Activated CD4-positive, alpha-beta T cell treated with anti-CD3 and anti-CD28 coated beads, Interleukin-2, amount 50 U/mL, for 16 hours (primary cell): ENCODE data around the gene NRF1.

Source experiments
- DNase-seq: peaks from one replicate; pipeline ENCODE4 v3.0.0-alpha.2; 2020

NRF1 gene

GRCh38 chr7:129688503-129689222 is 77.1 kb downstream of the NRF1 start:
- no peak for DNase-seq

- DNase-seq, result no peak
Measured at GRCh38 chr7:129689995-129690581, 78.6 kb downstream of the NRF1 start.

- no peak for DNase-seq
Measured at GRCh38 chr7:129690701-129691100, 79.2 kb downstream of the NRF1 start.

GRCh38 chr7:129698516-129699418 is 87.2 kb downstream of the NRF1 start:
- peak; percentile 9 for DNase-seq

- no peak for DNase-seq
Measured at GRCh38 chr7:129702316-129702715, 90.8 kb downstream of the NRF1 start.

- no peak for DNase-seq
Measured at GRCh38 chr7:129702761-129703338, 91.3 kb downstream of the NRF1 start.

- DNase-seq, result no peak
Measured at GRCh38 chr7:129703751-129704150, 92.2 kb downstream of the NRF1 start.

GRCh38 chr7:129707910-129708499 is 96.5 kb downstream of the NRF1 start:
- peak; percentile 57 for DNase-seq

- no peak for DNase-seq
Measured at GRCh38 chr7:129713544-129713943, 102.0 kb downstream of the NRF1 start.

GRCh38 chr7:129714514-129715063 is 103.1 kb downstream of the NRF1 start:
- no peak for DNase-seq

- DNase-seq, result peak; percentile 13
Measured at GRCh38 chr7:129719980-129720732, 108.6 kb downstream of the NRF1 start.

GRCh38 chr7:129721068-129721467 is 109.5 kb downstream of the NRF1 start:
- DNase-seq, result no peak

- no peak for DNase-seq
Measured at GRCh38 chr7:129723679-129724078, 112.2 kb downstream of the NRF1 start.

GRCh38 chr7:129724796-129725195 is 113.3 kb downstream of the NRF1 start:
- DNase-seq, result no peak

GRCh38 chr7:129728875-129729467 is 117.5 kb downstream of the NRF1 start:
- no peak for DNase-seq

GRCh38 chr7:129729511-129729910 is 118.0 kb downstream of the NRF1 start:
- DNase-seq, result no peak

GRCh38 chr7:129730159-129730558 is 118.6 kb downstream of the NRF1 start:
- no peak for DNase-seq

GRCh38 chr7:129734400-129734799 is 122.9 kb downstream of the NRF1 start:
- no peak for DNase-seq

- DNase-seq, result no peak
Measured at GRCh38 chr7:129739427-129739826, 127.9 kb downstream of the NRF1 start.

- no peak for DNase-seq
Measured at GRCh38 chr7:129740574-129741410, 129.3 kb downstream of the NRF1 start.
